Uterus (tissue), 2 donors: ENCODE results near the gene CDK11A.
"Not testable (repeated sequence)": the region's sequence is repeated elsewhere in the genome, so short reads cannot be mapped to it uniquely, and the experiment has no call there.

ENCODE experiments used
- CTCF ChIP-seq, 4 experiments: fragments of 200-600 bp in 2 of 4; fragments of 450-650 bp in 2 of 4; sonication (generic) in 2 of 4; IDR thresholded peaks; one replicate each; pipeline ENCODE4 v1.5.1; 2016 to 2019; ENCODE audit warnings: antibody characterized with exemption in 4 of 4, mild to moderate bottlenecking in 2 of 4, moderate library complexity in 1 of 4
- POLR2A ChIP-seq, 2 donors: fragments of 450-650 bp; IDR thresholded peaks; one replicate each; pipeline ENCODE4 v1.6.1; 2016; ENCODE audit warnings: antibody characterized with exemption in 2 of 2, mild to moderate bottlenecking in 1 of 2, moderate library complexity in 1 of 2

- not testable (repeated sequence) for TF ChIP-seq POLR2A, CTCF (IDR thresholded peaks at IDR 0.05)
Measured at GRCh38 chr1:1741013-1741412, 16.9 kb upstream of the CDK11A start.
